HepG2 (cell line): ENCODE measurements around the gene CHD9. TPM values are rescaled to one million over a fixed set of nuclear protein-coding genes. Genes with fewer than 3 reads are reported as not detected.
A peak's percentile ranks its signal among the peaks of the same experiment; 100 is the strongest.

Source experiments
- ARNT ChIP-seq: fragments of 450-650 bp; IDR thresholded peaks from 2 replicates; pipeline ENCODE4 v1.6.1; 2017
- ATRX ChIP-seq: sonication (generic); formaldehyde crosslinking; IDR thresholded peaks from 2 replicates; pipeline ENCODE4 v1.4.0; 2020; ENCODE audit warnings: missing genetic modification reagents, borderline replicate concordance
- CEBPB ChIP-seq: IDR thresholded peaks from 2 replicates; pipeline ENCODE4 v1.6.1; 2011; ENCODE audit warnings: low read depth, low read length, improper control_type of control experiment, borderline replicate concordance
- CHD4 ChIP-seq: fragments of 200-600 bp; sonication (generic); IDR thresholded peaks from 2 replicates; pipeline ENCODE4 v1.7.0; 2017; ENCODE audit warnings: mild to moderate bottlenecking, low read length, borderline replicate concordance
- FOXK1 ChIP-seq: sonication (generic); formaldehyde crosslinking; IDR thresholded peaks from 2 replicates; pipeline ENCODE4 v1.4.0; 2020; ENCODE audit warnings: low read depth, missing genetic modification reagents, borderline replicate concordance
- GRHL1 ChIP-seq: sonication (generic); formaldehyde crosslinking; conservative IDR thresholded peaks from 2 replicates; pipeline ENCODE4 v1.8.0; 2022; ENCODE audit warnings: missing genetic modification reagents
- HNRNPH1 ChIP-seq: fragments of 200-400 bp; formaldehyde crosslinking; optimal IDR thresholded peaks from 2 replicates; pipeline ENCODE3; 2017; ENCODE audit warnings: mild to moderate bottlenecking, low read depth, low read length
- ISL2 ChIP-seq: sonication (generic); formaldehyde crosslinking; IDR thresholded peaks from 2 replicates; pipeline ENCODE4 v1.5.0; 2020; ENCODE audit warnings: missing genetic modification reagents
- JARID2 ChIP-seq: sonication (generic); formaldehyde crosslinking; IDR thresholded peaks from 2 replicates; pipeline ENCODE4 v1.8.1; 2023; ENCODE audit warnings: missing genetic modification reagents, inconsistent platforms; ENCODE audit not compliant: insufficient replicate concordance
- MAZ ChIP-seq, 2 experiments: sonication (generic) in 1 of 2; formaldehyde crosslinking in 1 of 2; IDR thresholded peaks; 2 replicates each; pipeline versions ENCODE4 v1.5.0 to v1.6.1; 2012 to 2020; ENCODE audit warnings: low read depth in 2 of 2, mild to moderate bottlenecking in 2 of 2, borderline replicate concordance in 1 of 2, improper control_type of control experiment in 1 of 2, low read length in 1 of 2, missing genetic modification reagents in 1 of 2, moderate library complexity in 1 of 2
- NFE2 ChIP-seq: sonication (generic); formaldehyde crosslinking; IDR thresholded peaks from 2 replicates; pipeline ENCODE4 v1.4.0; 2020; ENCODE audit warnings: missing genetic modification reagents
- NFRKB ChIP-seq: fragments of 450-650 bp; IDR thresholded peaks from 2 replicates; pipeline ENCODE4 v1.6.1; 2017
- NR2C2 ChIP-seq: sonication (generic); formaldehyde crosslinking; IDR thresholded peaks from 2 replicates; pipeline ENCODE4 v1.4.0; 2020; ENCODE audit warnings: missing genetic modification reagents, mild to moderate bottlenecking, moderate library complexity, borderline replicate concordance
- POLR2G ChIP-seq: fragments of 200-400 bp; formaldehyde crosslinking; IDR thresholded peaks from 2 replicates; pipeline ENCODE4 v1.6.1; 2018; ENCODE audit warnings: mild to moderate bottlenecking, low read depth, low read length, moderate library complexity
- RAD21 ChIP-seq: fragments of 450-650 bp; formaldehyde crosslinking; IDR thresholded peaks from 2 replicates; pipeline ENCODE4 v1.5.0; 2020; ENCODE audit warnings: mild to moderate bottlenecking
- SMARCC2 ChIP-seq: fragments of 450-650 bp; IDR thresholded peaks from 2 replicates; pipeline ENCODE4 v1.6.1; 2017; ENCODE audit warnings: antibody characterized with exemption, mild to moderate bottlenecking
- TEAD2 ChIP-seq: sonication (generic); formaldehyde crosslinking; IDR thresholded peaks from 2 replicates; pipeline ENCODE4 v1.9.0; 2021; ENCODE audit warnings: missing genetic modification reagents
- ZKSCAN8 ChIP-seq: IDR thresholded peaks from 2 replicates; pipeline ENCODE4 v1.6.1; 2016; ENCODE audit warnings: borderline replicate concordance, missing genetic modification reagents, missing compliant biosample characterization
- ZMYM2 ChIP-seq: sonication (generic); formaldehyde crosslinking; IDR thresholded peaks from 2 replicates; pipeline ENCODE4 v1.8.0; 2022; ENCODE audit warnings: mild to moderate bottlenecking, missing genetic modification reagents
- ZNF550 ChIP-seq: sonication (generic); formaldehyde crosslinking; IDR thresholded peaks from 2 replicates; pipeline ENCODE4 v1.4.0; 2020; ENCODE audit warnings: mild to moderate bottlenecking, missing genetic modification reagents, borderline replicate concordance
- ZSCAN20 ChIP-seq: sonication (generic); formaldehyde crosslinking; IDR thresholded peaks from 2 replicates; pipeline ENCODE4 v1.4.0; 2020; ENCODE audit warnings: missing genetic modification reagents, mild to moderate bottlenecking, borderline replicate concordance
- polyA plus RNA-seq, 8 experiments: library from polyadenylated mRNA; depleted of rRNA in 3 of 8; stranded (reverse) in 7 of 8; unstranded in 1 of 8; fragments of >200 nt; fragmentation: Illumina TruSeq in 4 of 8; extraction: Trizol in 4 of 8; gene quantifications; 2 replicates each; pipeline versions ENCODE4 v1.2.1 to v1.2.3, GENCODE V29; 2011 to 2016; ENCODE audit warnings: low read depth in 4 of 8, missing spikeins in 1 of 8, mixed read lengths in 1 of 8; ENCODE audit not compliant: insufficient read depth in 1 of 8
- total RNA-seq, 5 experiments: library from RNA; depleted of rRNA; stranded (reverse); fragments of >200 nt; fragmentation: Illumina TruSeq; extraction: Trizol; gene quantifications; 2 replicates each; pipeline ENCODE4 v1.2.3, GENCODE V29; 2016; ENCODE audit warnings: low read depth in 1 of 5
- TF ChIP-seq, protein P1 (sequence below): sonication (generic); formaldehyde crosslinking; IDR thresholded peaks from 2 replicates; pipeline ENCODE4 v1.4.0; 2020; ENCODE audit warnings: missing genetic modification reagents
- TF ChIP-seq, protein P2 (sequence below): sonication (generic); formaldehyde crosslinking; IDR thresholded peaks from 2 replicates; pipeline ENCODE4 v1.5.0; 2020; ENCODE audit warnings: mild to moderate bottlenecking, missing genetic modification reagents, borderline replicate concordance

CHD9 gene
- total and polyA plus RNA-seq, 2 of the 13 experiments (the other 11 are each of a cell fraction or from before 2014, with no cell fraction given) = 23.4 to 27.7 TPM

DNA sequence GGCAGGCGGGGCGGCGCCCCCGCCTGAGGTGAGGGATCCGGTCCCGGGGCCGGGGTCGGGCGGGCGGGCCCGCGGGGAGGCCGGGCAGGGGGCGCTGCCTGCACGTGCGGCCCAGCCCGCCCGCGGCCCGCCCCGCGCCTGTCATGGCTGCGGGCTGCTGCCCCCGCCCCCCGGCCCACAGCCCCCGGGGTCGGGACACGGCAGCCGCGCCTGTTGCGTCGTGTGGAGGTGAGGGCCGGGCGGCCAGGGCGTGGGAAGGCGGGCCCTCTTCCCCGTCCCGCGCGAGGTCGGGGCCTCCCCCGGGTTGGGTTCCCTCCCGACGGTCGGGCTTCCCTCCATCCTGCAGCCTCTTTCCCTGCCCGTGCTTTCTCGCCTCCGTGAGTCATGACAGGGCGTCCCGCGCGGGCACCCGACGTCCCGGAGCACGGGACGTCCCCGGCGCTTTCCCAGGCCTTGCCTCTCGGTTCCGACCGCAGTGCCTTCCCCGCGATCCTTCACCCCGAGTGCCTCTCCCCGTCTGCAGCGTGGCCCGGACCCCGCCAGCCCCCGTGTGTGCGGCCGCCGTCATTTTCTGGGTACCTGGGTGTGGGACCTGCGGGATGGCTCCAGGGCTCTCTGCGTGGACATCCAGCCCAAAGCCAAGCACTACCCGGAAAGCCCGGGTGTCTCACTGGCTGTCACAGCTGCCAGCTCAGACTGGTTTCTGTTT lies 76.7 kb downstream of the CHD9 start (continued):
- TF ChIP-seq MAZ (IDR thresholded peaks at IDR 0.05; ENCODE audit: borderline replicate concordance, low read depth, low read length) (no peak), MAZ (CRISPR knock-in tag; IDR thresholded peaks at IDR 0.05; ENCODE audit: low read depth) (no peak; the same call in none of the 2 replicates), ARNT (no peak), HNRNPH1 (no peak), JARID2 (no peak), NFRKB (no peak), GRHL1 (no peak), FOXK1 (CRISPR knock-in tag) (no peak), ZKSCAN8 (no peak), CHD4 (no peak), TEAD2 (CRISPR knock-in tag) (no peak), CEBPB (no peak), ZSCAN20 (CRISPR knock-in tag) (no peak), ZNF550 (CRISPR knock-in tag) (no peak), NFE2 (no peak), ZMYM2 (no peak), POLR2G (peak; percentile 18; the same call in 1 of the 2 replicates), NR2C2 (CRISPR knock-in tag) (no peak), ISL2 (CRISPR knock-in tag) (no peak), ATRX (CRISPR knock-in tag) (no peak), SMARCC2 (no peak), RAD21 (peak; percentile 52)
- TF ChIP-seq, protein P1, sequence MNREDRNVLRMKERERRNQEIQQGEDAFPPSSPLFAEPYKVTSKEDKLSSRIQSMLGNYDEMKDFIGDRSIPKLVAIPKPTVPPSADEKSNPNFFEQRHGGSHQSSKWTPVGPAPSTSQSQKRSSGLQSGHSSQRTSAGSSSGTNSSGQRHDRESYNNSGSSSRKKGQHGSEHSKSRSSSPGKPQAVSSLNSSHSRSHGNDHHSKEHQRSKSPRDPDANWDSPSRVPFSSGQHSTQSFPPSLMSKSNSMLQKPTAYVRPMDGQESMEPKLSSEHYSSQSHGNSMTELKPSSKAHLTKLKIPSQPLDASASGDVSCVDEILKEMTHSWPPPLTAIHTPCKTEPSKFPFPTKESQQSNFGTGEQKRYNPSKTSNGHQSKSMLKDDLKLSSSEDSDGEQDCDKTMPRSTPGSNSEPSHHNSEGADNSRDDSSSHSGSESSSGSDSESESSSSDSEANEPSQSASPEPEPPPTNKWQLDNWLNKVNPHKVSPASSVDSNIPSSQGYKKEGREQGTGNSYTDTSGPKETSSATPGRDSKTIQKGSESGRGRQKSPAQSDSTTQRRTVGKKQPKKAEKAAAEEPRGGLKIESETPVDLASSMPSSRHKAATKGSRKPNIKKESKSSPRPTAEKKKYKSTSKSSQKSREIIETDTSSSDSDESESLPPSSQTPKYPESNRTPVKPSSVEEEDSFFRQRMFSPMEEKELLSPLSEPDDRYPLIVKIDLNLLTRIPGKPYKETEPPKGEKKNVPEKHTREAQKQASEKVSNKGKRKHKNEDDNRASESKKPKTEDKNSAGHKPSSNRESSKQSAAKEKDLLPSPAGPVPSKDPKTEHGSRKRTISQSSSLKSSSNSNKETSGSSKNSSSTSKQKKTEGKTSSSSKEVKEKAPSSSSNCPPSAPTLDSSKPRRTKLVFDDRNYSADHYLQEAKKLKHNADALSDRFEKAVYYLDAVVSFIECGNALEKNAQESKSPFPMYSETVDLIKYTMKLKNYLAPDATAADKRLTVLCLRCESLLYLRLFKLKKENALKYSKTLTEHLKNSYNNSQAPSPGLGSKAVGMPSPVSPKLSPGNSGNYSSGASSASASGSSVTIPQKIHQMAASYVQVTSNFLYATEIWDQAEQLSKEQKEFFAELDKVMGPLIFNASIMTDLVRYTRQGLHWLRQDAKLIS (CRISPR knock-in tag) = no peak
- TF ChIP-seq, protein P2, sequence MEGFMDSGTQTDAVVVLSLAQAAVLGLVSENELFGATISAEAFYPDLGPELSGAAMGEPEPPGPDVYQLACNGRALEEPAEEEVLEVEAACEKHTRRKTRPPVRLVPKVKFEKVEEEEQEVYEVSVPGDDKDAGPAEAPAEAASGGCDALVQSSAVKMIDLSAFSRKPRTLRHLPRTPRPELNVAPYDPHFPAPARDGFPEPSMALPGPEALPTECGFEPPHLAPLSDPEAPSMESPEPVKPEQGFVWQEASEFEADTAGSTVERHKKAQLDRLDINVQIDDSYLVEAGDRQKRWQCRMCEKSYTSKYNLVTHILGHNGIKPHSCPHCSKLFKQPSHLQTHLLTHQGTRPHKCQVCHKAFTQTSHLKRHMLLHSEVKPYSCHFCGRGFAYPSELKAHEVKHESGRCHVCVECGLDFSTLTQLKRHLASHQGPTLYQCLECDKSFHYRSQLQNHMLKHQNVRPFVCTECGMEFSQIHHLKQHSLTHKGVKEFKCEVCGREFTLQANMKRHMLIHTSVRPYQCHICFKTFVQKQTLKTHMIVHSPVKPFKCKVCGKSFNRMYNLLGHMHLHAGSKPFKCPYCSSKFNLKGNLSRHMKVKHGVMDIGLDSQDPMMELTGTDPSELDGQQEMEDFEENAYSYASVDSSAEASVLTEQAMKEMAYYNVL = peak; percentile 47; the same call in 1 of the 2 replicates
